ENCODE measurements around the gene PRKCA. TPM values are rescaled to one million over a fixed set of nuclear protein-coding genes. Genes with fewer than 3 reads are reported as not detected.

The PRKCA gene
- total and polyA plus RNA-seq, 4 experiments from 2014 or later, result 1.1 to 107 (median 56.1) TPM

DNA sequence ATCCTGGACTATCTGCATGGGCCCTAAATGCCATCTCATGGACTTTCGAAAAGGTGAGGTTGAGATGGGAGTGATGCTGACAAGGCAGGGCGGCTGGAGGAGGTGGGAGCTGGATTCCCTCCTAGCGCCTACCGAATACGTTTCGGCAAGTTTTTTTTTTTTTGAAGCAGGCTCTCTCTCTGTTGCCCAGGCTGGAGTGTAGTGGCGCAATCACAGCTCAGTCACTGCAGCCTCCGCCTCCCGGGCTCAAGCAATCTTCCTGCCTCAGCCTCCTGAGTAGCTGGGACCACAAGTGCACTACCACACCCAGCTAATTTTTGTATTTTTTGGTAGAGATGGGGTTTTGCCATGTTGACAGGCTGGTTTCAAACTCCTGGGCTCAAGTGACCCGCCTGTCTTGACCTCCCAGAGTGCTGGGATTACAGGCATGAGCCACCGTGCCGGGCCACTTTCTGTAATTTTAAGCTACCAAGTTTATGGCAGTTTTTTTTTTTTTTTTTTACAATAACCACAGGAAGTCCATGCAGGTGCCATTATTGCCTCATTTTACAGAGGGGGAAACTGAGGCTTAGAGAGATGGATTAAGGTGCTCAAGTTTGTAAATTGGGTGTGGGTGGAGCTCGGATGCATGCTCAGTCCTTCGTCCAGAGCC lies 246.4 kb downstream of the PRKCA start:
- no peaks in the 10 kb centered on the region for H3K9me3 ChIP-seq (ENCODE audit: control insufficient read depth in 1 of 2, low read length in 2 of 2)
- no peaks in the 10 kb centered on the region for H3K36me3 ChIP-seq (ENCODE audit: insufficient read depth, low read length)
- peaks cover 0 to 12% (median 3%) of the 10 kb centered on the region in 8 donors for H3K9me3 Mint-ChIP-seq
- DNase-seq, result no peak
- peak overlapping the region; percentile 31 to 87 (median 76) for H3K27ac Mint-ChIP-seq
- peaks cover 33% of the 10 kb centered on the region for H3K4me1 ChIP-seq (ENCODE audit: insufficient read depth, low read length)
- H3K4me3 ChIP-seq (ENCODE audit: low read length in 2 of 2), result no peak overlapping the region
- peaks cover 30 to 63% (median 43%) of the 10 kb centered on the region in 4 donors for H3K4me1 Mint-ChIP-seq
- CTCF ChIA-PET (ENCODE audit: partially characterized antibody), result interaction anchor here (0.7 to 2.1 kb wide), 3 partner anchors 10 to 1402 kb away, joined by 3 to 9 read pairs (median 3); no protein-coding TSS in a partner anchor
- peak overlapping the region in 5 of 8 donors; percentile 23 to 79 (median 69) for H3K4me3 Mint-ChIP-seq
- no peaks in the 10 kb centered on the region for H3K27me3 ChIP-seq (ENCODE audit: insufficient read depth, low read length)
- POLR2A ChIA-PET (ENCODE audit: partially characterized antibody), result interaction anchor here (0.6 to 1.0 kb wide), 2 partner anchors 168 to 219 kb away, joined by 3 read pairs; no protein-coding TSS in a partner anchor
- no peaks in the 10 kb centered on the region for H3K27me3 Mint-ChIP-seq
- no peak overlapping the region for H3K27ac ChIP-seq (ENCODE audit: low read depth, low read length)
- H3K36me3 Mint-ChIP-seq, result peaks cover 3 to 10% of the 10 kb centered on the region in 2 donors
- intact Hi-C loops (cut with micrococcal nuclease), result no loop called here

- Histone ChIP-seq H3K4me3 (ENCODE audit: low read length in 2 of 2) (no peak overlapping the region), H3K27ac (ENCODE audit: low read depth, low read length) (no peak overlapping the region), H3K4me1 (ENCODE audit: insufficient read depth, low read length) (peaks cover 33% of the 10 kb centered on the region), H3K27me3 (ENCODE audit: insufficient read depth, low read length) (no peaks in the 10 kb centered on the region), H3K36me3 (ENCODE audit: insufficient read depth, low read length) (no peaks in the 10 kb centered on the region), H3K9me3 (ENCODE audit: control insufficient read depth in 1 of 2, low read length in 2 of 2) (no peaks in the 10 kb centered on the region)
- Mint-ChIP-seq H3K36me3 (peaks cover 3 to 10% of the 10 kb centered on the region in 2 donors), H3K27ac (peak overlapping the region in 1 of 7 donors; percentile 37), H3K4me3 (peak overlapping the region in 1 of 8 donors; percentile 20), H3K9me3 (peaks cover 0 to 12% (median 3%) of the 10 kb centered on the region in 8 donors), H3K4me1 (peaks cover 31 to 58% (median 43%) of the 10 kb centered on the region in 4 donors), H3K27me3 (no peaks in the 10 kb centered on the region)
- no peak for DNase-seq
- ChIA-PET POLR2A (ENCODE audit: partially characterized antibody) (no interaction called here), CTCF (ENCODE audit: partially characterized antibody) (no interaction called here)
- intact Hi-C loops (cut with micrococcal nuclease), result no loop called here
These were observed 246.9 kb downstream of the PRKCA start for GRCh38 chr17:66549311-66549704.

DNA sequence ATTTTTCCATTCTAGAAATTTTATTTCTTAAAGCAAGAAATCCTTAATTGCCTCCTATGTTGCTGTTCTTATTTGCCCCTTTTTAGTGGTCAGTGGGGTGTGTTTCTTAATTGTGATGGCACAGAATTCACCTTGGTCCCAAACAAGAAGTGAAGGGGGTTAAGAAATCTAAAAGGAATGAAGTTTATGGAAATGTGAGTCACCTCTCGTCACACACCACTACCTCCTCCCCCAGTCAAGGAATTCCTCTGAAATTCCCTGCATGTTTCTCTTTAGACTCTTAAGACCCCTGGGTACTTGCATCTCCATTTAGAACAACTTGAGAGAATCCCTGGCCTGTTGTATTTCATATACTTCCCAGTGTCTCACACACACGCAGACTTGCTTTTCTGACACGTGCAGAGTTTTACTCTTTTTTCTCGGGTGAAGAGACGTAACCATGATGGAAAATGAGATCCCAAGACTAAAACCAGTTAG lies 247.4 kb downstream of the PRKCA start:
- peaks cover 6 to 10% of the 10 kb centered on the region in 2 donors for H3K36me3 Mint-ChIP-seq
- Histone ChIP-seq H3K9me3 (ENCODE audit: control insufficient read depth in 1 of 2, low read length in 2 of 2) (no peaks in the 10 kb centered on the region), H3K4me1 (ENCODE audit: insufficient read depth, low read length) (peaks cover 33% of the 10 kb centered on the region), H3K4me3 (ENCODE audit: low read length in 2 of 2) (no peak overlapping the region), H3K36me3 (ENCODE audit: insufficient read depth, low read length) (no peaks in the 10 kb centered on the region), H3K27me3 (ENCODE audit: insufficient read depth, low read length) (no peaks in the 10 kb centered on the region), H3K27ac (ENCODE audit: low read depth, low read length) (no peak overlapping the region)
- H3K4me3 Mint-ChIP-seq, result no peak overlapping the region
- no peak for DNase-seq
- intact Hi-C loops (cut with micrococcal nuclease), result no loop called here
- POLR2A ChIA-PET (ENCODE audit: partially characterized antibody), result no interaction called here
- CTCF ChIA-PET (ENCODE audit: partially characterized antibody), result no interaction called here
- H3K4me1 Mint-ChIP-seq, result peaks cover 31 to 58% (median 43%) of the 10 kb centered on the region in 4 donors
- H3K9me3 Mint-ChIP-seq, result peaks cover 0 to 12% (median 3%) of the 10 kb centered on the region in 8 donors
- H3K27ac Mint-ChIP-seq, result peak overlapping the region in 3 of 7 donors; percentile 22 to 51 (median 37)
- no peaks in the 10 kb centered on the region for H3K27me3 Mint-ChIP-seq

DNA sequence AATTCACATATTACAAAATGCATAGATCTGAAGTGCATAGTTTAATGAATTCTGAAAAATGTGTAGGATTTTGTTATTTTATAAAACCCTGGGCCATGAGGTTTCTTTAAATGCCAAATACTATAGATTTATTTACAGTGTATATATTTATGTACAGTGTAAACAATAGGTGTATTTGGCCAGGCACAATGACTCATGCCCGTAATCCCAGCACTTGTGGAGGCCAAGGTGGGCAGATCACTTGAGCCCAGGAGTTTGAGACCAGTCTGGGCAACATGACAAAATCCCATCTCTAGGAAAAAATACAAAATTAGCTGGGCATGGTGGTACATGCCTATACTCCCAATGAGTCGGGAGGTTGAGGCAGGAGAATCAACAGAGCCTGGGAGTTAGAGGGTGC lies 249.4 kb downstream of the PRKCA start:
- H3K4me1 ChIP-seq (ENCODE audit: insufficient read depth, low read length), result peaks cover 26% of the 10 kb centered on the region
- POLR2A ChIA-PET (ENCODE audit: partially characterized antibody), result no interaction called here
- intact Hi-C loops (cut with micrococcal nuclease), result no loop called here
- H3K36me3 ChIP-seq (ENCODE audit: insufficient read depth, low read length), result no peaks in the 10 kb centered on the region
- H3K27ac Mint-ChIP-seq, result no peak overlapping the region
- peaks cover 23 to 55% (median 37%) of the 10 kb centered on the region in 4 donors for H3K4me1 Mint-ChIP-seq
- no peaks in the 10 kb centered on the region for H3K27me3 Mint-ChIP-seq
- H3K9me3 Mint-ChIP-seq, result peaks cover 0 to 3% (median 0%) of the 10 kb centered on the region in 8 donors
- DNase-seq, result no peak
- H3K27me3 ChIP-seq (ENCODE audit: insufficient read depth, low read length), result no peaks in the 10 kb centered on the region
- H3K36me3 Mint-ChIP-seq, result peaks cover 9 to 11% of the 10 kb centered on the region in 2 donors
- CTCF ChIA-PET (ENCODE audit: partially characterized antibody), result no interaction called here
- no peak overlapping the region for H3K4me3 Mint-ChIP-seq
- H3K27ac ChIP-seq (ENCODE audit: low read depth, low read length), result no peak overlapping the region
- no peak overlapping the region for H3K4me3 ChIP-seq (ENCODE audit: low read length in 2 of 2)
- no peaks in the 10 kb centered on the region for H3K9me3 ChIP-seq (ENCODE audit: control insufficient read depth in 1 of 2, low read length in 2 of 2)

GRCh38 chr17:66552371-66552770 lies 250.0 kb downstream of the PRKCA start:
- ChIA-PET CTCF (ENCODE audit: partially characterized antibody) (no interaction called here), POLR2A (ENCODE audit: partially characterized antibody) (no interaction called here)
- Mint-ChIP-seq H3K27me3 (no peaks in the 10 kb centered on the region), H3K27ac (peak overlapping the region in 1 of 7 donors; percentile 36), H3K4me1 (peaks cover 20 to 52% (median 34%) of the 10 kb centered on the region in 4 donors), H3K4me3 (no peak overlapping the region), H3K36me3 (peaks cover 9 to 11% of the 10 kb centered on the region in 2 donors), H3K9me3 (peaks cover 0 to 3% (median 0%) of the 10 kb centered on the region in 8 donors)
- no peak overlapping the region for H3K4me3 ChIP-seq (ENCODE audit: low read length in 2 of 2)
- no peak for DNase-seq
- H3K36me3 ChIP-seq (ENCODE audit: insufficient read depth, low read length), result no peaks in the 10 kb centered on the region
- H3K9me3 ChIP-seq (ENCODE audit: control insufficient read depth in 1 of 2, low read length in 2 of 2), result no peaks in the 10 kb centered on the region
- intact Hi-C loops (cut with micrococcal nuclease), result no loop called here
- no peak overlapping the region for H3K27ac ChIP-seq (ENCODE audit: low read depth, low read length)
- H3K4me1 ChIP-seq (ENCODE audit: insufficient read depth, low read length), result peaks cover 20% of the 10 kb centered on the region
- no peaks in the 10 kb centered on the region for H3K27me3 ChIP-seq (ENCODE audit: insufficient read depth, low read length)

DNA sequence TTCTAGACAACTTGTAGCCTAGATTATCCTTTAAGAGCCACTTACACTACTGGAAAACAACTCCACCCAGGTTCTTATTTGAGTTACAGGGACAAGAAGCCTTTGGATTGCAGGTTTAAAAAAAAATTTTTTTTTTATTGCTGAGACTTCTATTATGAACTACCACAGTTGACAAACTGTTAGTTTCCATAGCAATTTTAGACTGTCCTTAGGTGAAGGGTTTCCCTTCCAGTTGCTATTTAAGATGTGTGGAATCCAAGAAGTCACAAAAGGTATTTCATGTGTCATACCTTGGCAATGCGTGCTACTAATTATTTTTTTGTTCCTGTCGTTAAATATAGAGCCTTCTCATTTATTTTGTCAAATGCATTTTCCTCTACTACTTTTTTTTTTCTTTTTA lies 253.2 kb downstream of the PRKCA start:
- Mint-ChIP-seq H3K4me3 (no peak overlapping the region), H3K4me1 (peaks cover 15 to 30% (median 22%) of the 10 kb centered on the region in 4 donors), H3K36me3 (peaks cover 10 to 19% of the 10 kb centered on the region in 2 donors), H3K27me3 (no peaks in the 10 kb centered on the region), H3K27ac (peak overlapping the region in 1 of 7 donors; percentile 50), H3K9me3 (peaks cover 0 to 8% (median 0%) of the 10 kb centered on the region in 8 donors)
- Histone ChIP-seq H3K9me3 (ENCODE audit: control insufficient read depth in 1 of 2, low read length in 2 of 2) (no peaks in the 10 kb centered on the region), H3K4me1 (ENCODE audit: insufficient read depth, low read length) (no peaks in the 10 kb centered on the region), H3K27ac (ENCODE audit: low read depth, low read length) (no peak overlapping the region), H3K36me3 (ENCODE audit: insufficient read depth, low read length) (no peaks in the 10 kb centered on the region), H3K4me3 (ENCODE audit: low read length in 2 of 2) (no peak overlapping the region), H3K27me3 (ENCODE audit: insufficient read depth, low read length) (no peaks in the 10 kb centered on the region)
- DNase-seq, result no peak
- ChIA-PET POLR2A (ENCODE audit: partially characterized antibody) (no interaction called here), CTCF (ENCODE audit: partially characterized antibody) (interaction anchor here (0.9 kb wide), 1 partner anchor 11 kb away, joined by 8 read pairs; no protein-coding TSS in a partner anchor)
- intact Hi-C loops (cut with micrococcal nuclease), result no loop called here

DNA sequence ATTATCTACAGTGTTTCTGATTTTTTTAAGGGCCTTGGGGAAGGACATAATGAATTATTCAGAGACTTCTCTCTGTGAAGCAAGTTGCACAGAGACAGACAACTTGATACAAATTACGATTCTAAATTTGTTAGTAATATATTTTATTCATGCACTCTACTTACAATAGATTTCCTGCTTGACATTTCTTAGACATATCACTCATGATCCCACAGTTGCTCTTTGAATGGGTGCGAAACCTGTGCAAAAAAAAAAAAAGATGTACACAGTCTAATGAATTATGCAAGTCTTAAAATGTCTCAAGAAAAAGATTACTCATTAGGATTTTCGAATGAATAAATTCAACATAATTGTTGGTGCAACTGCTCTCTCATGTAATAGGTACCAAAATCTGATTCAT lies 254.8 kb downstream of the PRKCA start:
- peaks cover 0 to 5% (median 0%) of the 10 kb centered on the region in 8 donors for H3K9me3 Mint-ChIP-seq
- Histone ChIP-seq H3K4me1 (ENCODE audit: insufficient read depth, low read length) (no peaks in the 10 kb centered on the region), H3K36me3 (ENCODE audit: insufficient read depth, low read length) (no peaks in the 10 kb centered on the region), H3K9me3 (ENCODE audit: control insufficient read depth in 1 of 2, low read length in 2 of 2) (no peaks in the 10 kb centered on the region), H3K27me3 (ENCODE audit: insufficient read depth, low read length) (no peaks in the 10 kb centered on the region), H3K4me3 (ENCODE audit: low read length in 2 of 2) (no peak overlapping the region), H3K27ac (ENCODE audit: low read depth, low read length) (no peak overlapping the region)
- no peak for DNase-seq
- intact Hi-C loops (cut with micrococcal nuclease), result no loop called here
- ChIA-PET CTCF (ENCODE audit: partially characterized antibody) (no interaction called here), POLR2A (ENCODE audit: partially characterized antibody) (no interaction called here)
- H3K4me3 Mint-ChIP-seq, result no peak overlapping the region
- H3K4me1 Mint-ChIP-seq, result peaks cover 18 to 37% (median 24%) of the 10 kb centered on the region in 4 donors
- no peaks in the 10 kb centered on the region for H3K27me3 Mint-ChIP-seq
- peak overlapping the region in 2 of 7 donors; percentile 37 to 70 for H3K27ac Mint-ChIP-seq
- peaks cover 12 to 23% of the 10 kb centered on the region in 2 donors for H3K36me3 Mint-ChIP-seq

Measured in CD4-positive, alpha-beta memory T cell (primary cell).